Measurements from ENCODE around the gene AFF4.

Gene AFF4

DNA sequence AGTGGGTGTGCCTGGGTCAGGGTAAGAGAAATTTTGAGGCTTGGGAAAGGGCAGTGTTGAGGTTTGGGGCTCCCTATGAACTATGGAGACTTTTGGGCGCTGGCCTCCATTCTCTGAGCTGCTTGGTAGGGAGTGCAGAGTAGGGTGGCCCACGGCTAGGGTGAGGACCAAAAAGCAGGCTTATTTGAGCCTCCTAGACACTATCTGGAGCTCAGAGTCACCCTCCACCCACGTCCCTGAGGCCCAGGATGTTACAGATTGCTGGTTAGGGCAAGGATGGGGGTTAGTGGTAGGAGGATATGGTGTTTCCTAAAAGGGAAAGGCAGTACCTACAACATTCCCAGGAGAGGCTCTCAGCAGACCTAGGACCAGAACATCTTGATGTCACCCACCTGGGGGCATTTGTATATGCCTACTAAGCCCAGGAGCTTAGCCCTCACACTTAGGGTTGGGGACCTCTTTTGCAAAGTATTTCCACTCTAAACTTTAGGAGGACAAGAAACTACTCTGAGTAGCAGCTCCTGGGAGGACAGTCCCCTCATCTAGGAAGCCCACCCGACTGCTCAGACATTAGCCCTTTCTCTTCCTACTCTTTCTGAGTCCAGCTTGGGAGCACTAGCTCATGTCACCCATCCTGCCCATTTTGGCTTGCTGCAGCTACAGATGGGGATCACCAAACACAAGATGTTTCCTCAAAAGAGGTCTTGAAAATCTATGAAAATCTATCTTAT is 135.3 kb downstream of the AFF4 start:
- Histone ChIP-seq H3K27ac (ENCODE audit: low read depth, low read length, severe bottlenecking) (no peak overlapping the region), H3K4me1 (ENCODE audit: control insufficient read depth, insufficient read depth, low read length, poor library complexity, severe bottlenecking) (peaks cover 10% of the 10 kb centered on the region), H3K4me3 (ENCODE audit: extremely low read depth, insufficient read depth, low read length, poor library complexity, severe bottlenecking) (no peak overlapping the region), H3K9me3 (ENCODE audit: control insufficient read depth, low read length) (no peaks in the 10 kb centered on the region), H3K36me3 (ENCODE audit: control insufficient read depth, insufficient read depth, low read length) (no peaks in the 10 kb centered on the region)
- WGBS, 2 experiments (ENCODE audit: insufficient coverage in 2 of 2): 86 to 95% methylated on average over 1 to 4 of the region's 4 CpGs

DNA sequence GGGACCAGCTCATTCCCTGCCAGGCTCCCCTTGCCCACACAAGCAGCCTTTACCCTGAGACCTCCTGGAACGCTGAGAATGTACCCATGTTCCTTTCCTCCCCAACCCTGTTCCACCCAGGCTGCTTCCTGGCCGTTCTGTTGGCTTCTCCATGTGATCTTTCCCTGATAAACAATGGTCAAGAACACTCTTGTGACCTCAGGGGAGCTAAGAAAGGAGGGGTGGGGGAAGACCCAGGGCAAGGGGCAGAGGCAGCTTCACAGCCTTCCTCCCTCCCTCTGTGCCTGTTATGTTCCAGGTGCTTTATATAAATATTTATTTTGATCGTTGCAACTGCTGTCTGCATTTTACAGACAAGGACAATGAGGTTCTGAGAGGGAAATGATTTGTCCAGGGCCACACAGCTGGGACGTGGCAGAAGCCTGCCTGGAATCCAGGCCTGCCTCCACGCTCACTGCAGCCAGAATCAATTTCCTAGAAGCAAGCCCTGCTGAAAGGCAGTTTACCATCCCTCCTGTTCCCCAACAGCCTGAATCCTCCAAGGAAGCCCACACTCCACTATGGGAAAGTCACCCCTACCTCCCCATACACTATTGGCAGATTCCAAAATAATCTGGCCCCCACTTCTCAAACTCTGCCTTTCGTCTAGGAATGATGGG is 136.9 kb downstream of the AFF4 start:
- Histone ChIP-seq H3K4me3 (ENCODE audit: extremely low read depth, insufficient read depth, low read length, poor library complexity, severe bottlenecking) (no peak overlapping the region), H3K36me3 (ENCODE audit: control insufficient read depth, insufficient read depth, low read length) (no peaks in the 10 kb centered on the region), H3K9me3 (ENCODE audit: control insufficient read depth, low read length) (no peaks in the 10 kb centered on the region), H3K27ac (ENCODE audit: low read depth, low read length, severe bottlenecking) (no peak overlapping the region), H3K4me1 (ENCODE audit: control insufficient read depth, insufficient read depth, low read length, poor library complexity, severe bottlenecking) (peaks cover 12% of the 10 kb centered on the region)
- WGBS, 2 experiments (ENCODE audit: insufficient coverage in 2 of 2): 76 to 91% methylated on average over 5 to 6 of the region's 6 CpGs

DNA sequence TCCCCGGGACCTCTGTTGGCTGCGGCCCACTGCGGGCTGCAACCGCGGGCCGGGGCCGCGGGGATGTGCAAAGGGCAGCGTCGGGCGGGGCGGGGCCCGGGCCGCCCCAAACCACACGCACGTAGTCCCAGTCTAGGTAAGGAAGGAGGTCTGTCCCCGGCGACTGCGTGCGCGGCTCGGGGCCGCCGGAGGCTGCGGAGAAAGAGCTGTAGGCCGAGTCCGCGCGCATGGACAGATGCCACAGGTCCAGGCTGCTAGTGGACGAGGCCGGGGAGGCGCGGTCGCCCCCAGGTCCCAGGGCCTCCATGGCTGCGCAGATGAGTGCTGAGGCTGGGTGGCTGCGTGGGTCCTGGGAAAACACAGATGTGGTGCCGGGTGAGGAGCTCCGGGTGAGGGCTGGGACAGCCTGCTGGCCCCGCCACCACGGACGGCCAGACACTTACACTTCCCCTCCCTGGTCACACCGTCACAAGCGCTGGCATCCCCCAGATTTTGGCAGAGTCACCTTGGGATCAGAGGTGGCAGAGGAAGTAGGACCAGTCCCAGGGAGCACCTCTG is 137.5 kb downstream of the AFF4 start:
- Histone ChIP-seq H3K36me3 (ENCODE audit: control insufficient read depth, insufficient read depth, low read length) (no peaks in the 10 kb centered on the region), H3K4me3 (ENCODE audit: extremely low read depth, insufficient read depth, low read length, poor library complexity, severe bottlenecking) (peak overlapping the region; percentile 8), H3K27ac (ENCODE audit: low read depth, low read length, severe bottlenecking) (no peak overlapping the region), H3K4me1 (ENCODE audit: control insufficient read depth, insufficient read depth, low read length, poor library complexity, severe bottlenecking) (peaks cover 12% of the 10 kb centered on the region), H3K9me3 (ENCODE audit: control insufficient read depth, low read length) (no peaks in the 10 kb centered on the region)
- WGBS, 2 experiments (ENCODE audit: insufficient coverage in 2 of 2): 24% methylated on average over 38 to 41 of the region's 43 CpGs
